Activated CD8-positive, alpha-beta memory T cell treated with anti-CD3 and anti-CD28 coated beads for 36 hours (primary cell): ENCODE results near the gene KHK. TPM values are rescaled to one million over a fixed set of nuclear protein-coding genes. Genes with fewer than 3 reads are reported as not detected.

Experiments used
- CTCF ChIA-PET: fragments of 350-600 bp; sonication (Branson Sonifier 250); formaldehyde crosslinking; loops from one replicate; lab custom pipeline; 2021; ENCODE audit warnings: antibody characterized with exemption; lab: Charles Lee
- POLR2A ChIA-PET: fragments of 350-600 bp; sonication (Branson Sonifier 250); formaldehyde crosslinking; loops from one replicate; lab custom pipeline; 2021; ENCODE audit warnings: antibody characterized with exemption; lab: Charles Lee
- total RNA-seq, 2 experiments: library from RNA; stranded (reverse); gene quantifications; one replicate each; pipeline ENCODE4 v1.2.3, GENCODE V29; 2021

KHK gene
- 10 to 100 TPM; 14.1 to 15.2 TPM for total RNA-seq

- ChIA-PET POLR2A (interaction anchor here (1.0 to 1.9 kb wide), 4 partner anchors 9 to 26 kb away, joined by 3 to 6 read pairs (median 4); partner anchors contain the start of gene OST4), CTCF (interaction anchor here (0.6 to 2.3 kb wide), 7 partner anchors 13 to 253 kb away, joined by 3 to 8 read pairs (median 3); partner anchors contain the start of genes AGBL5 and PREB)
Observed at GRCh38 chr2:27086724-27087593, at the start of gene KHK. Gene KHK, plus strand, starts transcription at chr2:27086772. Its CDS starts 488 bp downstream, at chr2:27087260.

- ChIA-PET CTCF (interaction anchor here (1.5 to 2.5 kb wide), 2 partner anchors 12 to 21 kb away, joined by 4 to 6 read pairs; no protein-coding TSS in a partner anchor), POLR2A (interaction anchor here (1.3 kb wide), 1 partner anchor 23 kb away, joined by 3 read pairs; no protein-coding TSS in a partner anchor)
Observed at GRCh38 chr2:27038012-27038411, 48.6 kb upstream of the KHK start.

- ChIA-PET POLR2A (interaction anchor here (1.3 kb wide), 2 partner anchors 10 to 22 kb away, joined by 3 to 4 read pairs; no protein-coding TSS in a partner anchor), CTCF (interaction anchor here (1.5 to 2.5 kb wide), 2 partner anchors 11 to 22 kb away, joined by 4 to 6 read pairs; no protein-coding TSS in a partner anchor)
Observed at GRCh38 chr2:27038631-27039339, 47.8 kb upstream of the KHK start.

GRCh38 chr2:27039426-27039825 lies 47.1 kb upstream of the KHK start:
- ChIA-PET CTCF (interaction anchor here (1.1 to 2.5 kb wide), 2 partner anchors 10 to 22 kb away, joined by 3 to 6 read pairs; no protein-coding TSS in a partner anchor), POLR2A (interaction anchor here (0.9 to 1.3 kb wide), 2 partner anchors 10 to 11 kb away, joined by 3 to 4 read pairs; no protein-coding TSS in a partner anchor)

GRCh38 chr2:27039871-27040270 lies 46.7 kb upstream of the KHK start:
- ChIA-PET POLR2A (interaction anchor here (0.9 to 1.3 kb wide), 2 partner anchors 9 to 10 kb away, joined by 3 to 4 read pairs; no protein-coding TSS in a partner anchor), CTCF (interaction anchor here (1.1 to 2.5 kb wide), 2 partner anchors 10 to 23 kb away, joined by 3 to 6 read pairs; no protein-coding TSS in a partner anchor)

GRCh38 chr2:27040282-27040681 lies 46.3 kb upstream of the KHK start:
- ChIA-PET POLR2A (interaction anchor here (0.9 to 1.3 kb wide), 2 partner anchors 9 to 10 kb away, joined by 3 to 4 read pairs; no protein-coding TSS in a partner anchor), CTCF (interaction anchor here (1.1 to 2.5 kb wide), 2 partner anchors 10 to 23 kb away, joined by 3 to 6 read pairs; no protein-coding TSS in a partner anchor)

GRCh38 chr2:27041752-27042151 lies 44.8 kb upstream of the KHK start:
- CTCF ChIA-PET, result interaction anchor here (0.6 kb wide), 1 partner anchor 25 kb away, joined by 4 read pairs; no protein-coding TSS in a partner anchor

GRCh38 chr2:27042159-27042661 lies 44.4 kb upstream of the KHK start:
- POLR2A ChIA-PET, result interaction anchor here (1.0 kb wide), 1 partner anchor 82 kb away, joined by 3 read pairs; the partner anchor contains the start of gene ABHD1

More at GRCh38 chr2:27041752-27042151, 44.8 kb upstream of the KHK start:
- POLR2A ChIA-PET, result no interaction called here

GRCh38 chr2:27042985-27043634 lies 43.5 kb upstream of the KHK start:
- POLR2A ChIA-PET, result interaction anchor here (1.0 kb wide), 1 partner anchor 81 kb away, joined by 3 read pairs; the partner anchor contains the start of gene ABHD1
- CTCF ChIA-PET, result interaction anchor here (1.4 kb wide), 1 partner anchor 26 kb away, joined by 3 read pairs; no protein-coding TSS in a partner anchor

More at GRCh38 chr2:27042159-27042661, 44.4 kb upstream of the KHK start:
- CTCF ChIA-PET, result interaction anchor here (1.4 kb wide), 1 partner anchor 25 kb away, joined by 3 read pairs; no protein-coding TSS in a partner anchor

GRCh38 chr2:27049422-27050280 lies 36.9 kb upstream of the KHK start:
- ChIA-PET POLR2A (interaction anchor here (0.8 to 2.9 kb wide), 6 partner anchors 10 to 84 kb away, joined by 3 to 12 read pairs (median 4); partner anchors contain the start of genes PREB and TMEM214), CTCF (interaction anchor here (0.8 to 2.7 kb wide), 6 partner anchors 10 to 254 kb away, joined by 3 to 17 read pairs (median 4); partner anchors contain the start of gene OST4)

GRCh38 chr2:27050281-27050995 lies 36.1 kb upstream of the KHK start:
- ChIA-PET POLR2A (interaction anchor here (0.5 to 2.9 kb wide), 10 partner anchors 11 to 84 kb away, joined by 3 to 12 read pairs (median 4); partner anchors contain the start of genes OST4, PREB and TMEM214), CTCF (interaction anchor here (0.6 to 2.7 kb wide), 10 partner anchors 11 to 454 kb away, joined by 3 to 17 read pairs (median 3); partner anchors contain the start of genes KHK and OST4)

GRCh38 chr2:27050996-27051901 lies 35.3 kb upstream of the KHK start, which contains the start of gene AGBL5:
Gene AGBL5, plus strand, starts transcription at chr2:27051668. Its CDS starts 1,291 bp downstream, at chr2:27052959.
- POLR2A ChIA-PET, result interaction anchor here (0.6 to 2.9 kb wide), 13 partner anchors 9 to 162 kb away, joined by 3 to 12 read pairs (median 3); partner anchors contain the start of genes OST4, PREB and TMEM214
- CTCF ChIA-PET, result interaction anchor here (0.6 to 2.7 kb wide), 10 partner anchors 12 to 453 kb away, joined by 3 to 17 read pairs (median 4); partner anchors contain the start of genes KHK and OST4

GRCh38 chr2:27051902-27052645 lies 34.5 kb upstream of the KHK start:
- ChIA-PET POLR2A (interaction anchor here (0.9 to 2.9 kb wide), 7 partner anchors 8 to 161 kb away, joined by 3 to 12 read pairs (median 3); partner anchors contain the start of genes OST4, PREB and TMEM214), CTCF (interaction anchor here (1.0 to 2.7 kb wide), 5 partner anchors 20 to 35 kb away, joined by 3 to 17 read pairs (median 5); partner anchors contain the start of genes KHK and OST4)
